Adrenal gland (tissue), 5 donors: ENCODE results near the gene RUFY2.

Source experiments
- POLR2A ChIP-seq, 2 donors: fragments of 450-650 bp; IDR thresholded peaks; one replicate each; pipeline ENCODE4 v1.6.1; 2017; ENCODE audit warnings: antibody characterized with exemption in 2 of 2, mild to moderate bottlenecking in 2 of 2, moderate library complexity in 1 of 2
- TF ChIP-seq, protein P1 (sequence below), 6 experiments: fragments of 450-650 bp in 4 of 6; fragments of 200-600 bp in 2 of 6; sonication (generic) in 1 of 6; IDR thresholded peaks; 1 replicate in 5 of 6; 2 replicates in 1 of 6; pipeline versions ENCODE4 v1.5.1 to v1.8.0; 2016 to 2021; ENCODE audit warnings: antibody characterized with exemption in 6 of 6, mild to moderate bottlenecking in 2 of 6, moderate library complexity in 1 of 6
- donor health status: DM: no; HTN: no; CAD: no.

DNA sequence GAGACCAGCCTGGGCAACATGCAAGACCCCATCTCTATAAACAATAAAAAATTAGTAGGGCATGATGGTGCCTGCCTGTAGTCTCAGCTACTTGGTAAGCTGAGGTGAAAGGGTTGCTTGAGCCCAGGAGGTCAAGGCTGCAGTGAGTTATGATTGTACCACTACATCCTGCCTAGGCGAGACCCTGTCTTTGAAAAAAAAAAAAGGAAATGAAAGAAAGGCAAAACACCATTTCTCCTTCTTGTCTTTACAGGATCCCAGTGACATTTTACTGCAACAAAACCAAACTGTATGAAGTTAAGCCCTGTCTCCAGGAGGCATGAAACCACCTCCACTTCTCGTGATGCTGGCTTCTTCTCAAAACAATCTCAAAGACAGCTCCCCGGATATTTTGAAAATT is 44.5 kb downstream of the RUFY2 start:
- TF ChIP-seq, protein P1, sequence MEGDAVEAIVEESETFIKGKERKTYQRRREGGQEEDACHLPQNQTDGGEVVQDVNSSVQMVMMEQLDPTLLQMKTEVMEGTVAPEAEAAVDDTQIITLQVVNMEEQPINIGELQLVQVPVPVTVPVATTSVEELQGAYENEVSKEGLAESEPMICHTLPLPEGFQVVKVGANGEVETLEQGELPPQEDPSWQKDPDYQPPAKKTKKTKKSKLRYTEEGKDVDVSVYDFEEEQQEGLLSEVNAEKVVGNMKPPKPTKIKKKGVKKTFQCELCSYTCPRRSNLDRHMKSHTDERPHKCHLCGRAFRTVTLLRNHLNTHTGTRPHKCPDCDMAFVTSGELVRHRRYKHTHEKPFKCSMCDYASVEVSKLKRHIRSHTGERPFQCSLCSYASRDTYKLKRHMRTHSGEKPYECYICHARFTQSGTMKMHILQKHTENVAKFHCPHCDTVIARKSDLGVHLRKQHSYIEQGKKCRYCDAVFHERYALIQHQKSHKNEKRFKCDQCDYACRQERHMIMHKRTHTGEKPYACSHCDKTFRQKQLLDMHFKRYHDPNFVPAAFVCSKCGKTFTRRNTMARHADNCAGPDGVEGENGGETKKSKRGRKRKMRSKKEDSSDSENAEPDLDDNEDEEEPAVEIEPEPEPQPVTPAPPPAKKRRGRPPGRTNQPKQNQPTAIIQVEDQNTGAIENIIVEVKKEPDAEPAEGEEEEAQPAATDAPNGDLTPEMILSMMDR (IDR thresholded peaks at IDR 0.05) = no peak
- no peak for TF ChIP-seq POLR2A (IDR thresholded peaks at IDR 0.05)
